ENCODE data around the gene USP8.

The USP8 gene

GRCh38 chr15:50452927-50453326, 28.7 kb downstream of the USP8 start:
- Histone ChIP-seq H3K9ac (ENCODE audit: low read length) (no peak overlapping the region), H3K9me3 (replicated peaks; ENCODE audit: insufficient read depth, low read length) (no peaks in the 10 kb centered on the region), H3K79me2 (ENCODE audit: low read length) (peaks cover 10% of the 10 kb centered on the region), H3K27ac (ENCODE audit: low read length) (no peak overlapping the region), H3F3A (ENCODE audit: insufficient read depth, low read length) (no peaks in the 10 kb centered on the region), H3K27me3 (replicated peaks; ENCODE audit: insufficient read depth, low read length) (no peaks in the 10 kb centered on the region), H3K4me3 (ENCODE audit: low read length) (no peak overlapping the region), H2AFZ (ENCODE audit: low read length) (no peak overlapping the region), H4K20me1 (ENCODE audit: insufficient read depth, low read length) (no peaks in the 10 kb centered on the region; the same call in 1 of the 2 replicates), H3K36me3 (replicated peaks; ENCODE audit: insufficient read depth, low read length) (no peaks in the 10 kb centered on the region; the same call in 1 of the 2 replicates), H3K9me2 (replicated peaks; ENCODE audit: insufficient read depth, low read length) (no peaks in the 10 kb centered on the region), H3K4me1 (ENCODE audit: low read length) (no peaks in the 10 kb centered on the region), H3K4me2 (ENCODE audit: low read depth, low read length) (no peak overlapping the region)
- no peak for DNase-seq
- TF ChIP-seq EZH2 (optimal IDR thresholded peaks at IDR 0.05; ENCODE audit: low read depth, low read length) (no peak), EZH2phosphoT487 (IDR thresholded peaks at IDR 0.05; ENCODE audit: low read length) (no peak), CTCF (IDR thresholded peaks at IDR 0.05; ENCODE audit: low read length) (no peak)

DNA sequence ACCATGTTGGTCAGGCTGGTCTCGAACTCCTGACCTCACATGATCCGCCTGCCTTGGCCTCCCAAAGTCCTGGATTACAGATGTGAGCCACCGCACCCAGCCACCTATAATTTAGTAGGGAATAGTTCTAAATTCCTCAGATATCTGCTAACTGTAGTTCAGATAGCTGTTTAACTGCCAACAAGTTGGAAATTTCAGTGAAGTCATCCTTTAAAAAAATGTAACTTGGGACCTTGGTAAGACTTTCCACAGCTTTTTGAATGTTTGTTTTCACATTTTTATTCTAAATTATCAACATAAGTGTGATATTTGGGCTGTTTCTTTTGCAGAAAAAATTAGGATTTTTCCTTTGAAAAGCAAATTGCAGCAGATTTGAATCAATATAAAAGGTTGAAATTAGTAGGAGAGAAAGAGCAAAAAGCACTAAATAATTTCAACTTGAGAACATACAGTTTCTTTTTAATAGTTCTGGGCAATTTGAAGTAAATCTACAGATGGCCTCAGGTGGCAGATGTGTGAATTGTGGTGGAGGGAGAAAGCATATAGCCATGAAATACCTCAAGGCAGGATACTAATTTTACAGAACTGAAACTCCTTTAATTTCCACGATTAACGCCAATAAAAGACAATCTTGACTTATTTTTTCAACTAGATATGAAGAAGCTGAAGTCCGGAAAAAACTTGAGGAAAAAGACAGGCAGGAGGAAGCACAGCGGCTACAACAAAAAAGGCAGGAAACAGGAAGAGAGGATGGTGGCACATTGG, 34.3 kb downstream of the USP8 start:
- H3K4me2 ChIP-seq (ENCODE audit: low read depth, low read length): no peak overlapping the region
- H3K9me3 ChIP-seq (replicated peaks; ENCODE audit: insufficient read depth, low read length): no peaks in the 10 kb centered on the region
- no peak overlapping the region for H3K9ac ChIP-seq (ENCODE audit: low read length)
- no peaks in the 10 kb centered on the region for H3F3A ChIP-seq (ENCODE audit: insufficient read depth, low read length)
- H3K79me2 ChIP-seq (ENCODE audit: low read length): peaks cover 10% of the 10 kb centered on the region; the same call in 1 of the 2 replicates
- TF ChIP-seq EZH2 (optimal IDR thresholded peaks at IDR 0.05; ENCODE audit: low read depth, low read length) (no peak), EZH2phosphoT487 (IDR thresholded peaks at IDR 0.05; ENCODE audit: low read length) (no peak), CTCF (IDR thresholded peaks at IDR 0.05; ENCODE audit: low read length) (no peak)
- H4K20me1 ChIP-seq (ENCODE audit: insufficient read depth, low read length): no peaks in the 10 kb centered on the region; the same call in 1 of the 2 replicates
- peaks cover 4% of the 10 kb centered on the region for H3K36me3 ChIP-seq (replicated peaks; ENCODE audit: insufficient read depth, low read length)
- H3K4me1 ChIP-seq (ENCODE audit: low read length): no peaks in the 10 kb centered on the region
- no peak overlapping the region for H2AFZ ChIP-seq (ENCODE audit: low read length)
- DNase-seq: no peak
- H3K27me3 ChIP-seq (replicated peaks; ENCODE audit: insufficient read depth, low read length): no peaks in the 10 kb centered on the region
- no peaks in the 10 kb centered on the region for H3K9me2 ChIP-seq (replicated peaks; ENCODE audit: insufficient read depth, low read length)
- no peak overlapping the region for H3K4me3 ChIP-seq (ENCODE audit: low read length)
- no peak overlapping the region for H3K27ac ChIP-seq (ENCODE audit: low read length)

- Histone ChIP-seq H3K27me3 (replicated peaks; ENCODE audit: insufficient read depth, low read length) (no peaks in the 10 kb centered on the region), H3K4me1 (ENCODE audit: low read length) (no peaks in the 10 kb centered on the region), H3F3A (ENCODE audit: insufficient read depth, low read length) (no peaks in the 10 kb centered on the region), H3K4me2 (ENCODE audit: low read depth, low read length) (no peak overlapping the region), H3K36me3 (replicated peaks; ENCODE audit: insufficient read depth, low read length) (peaks cover 4% of the 10 kb centered on the region), H3K4me3 (ENCODE audit: low read length) (no peak overlapping the region), H3K79me2 (ENCODE audit: low read length) (no peaks in the 10 kb centered on the region), H3K9ac (ENCODE audit: low read length) (no peak overlapping the region), H3K9me3 (replicated peaks; ENCODE audit: insufficient read depth, low read length) (no peaks in the 10 kb centered on the region), H3K27ac (ENCODE audit: low read length) (no peak overlapping the region), H2AFZ (ENCODE audit: low read length) (no peak overlapping the region), H4K20me1 (ENCODE audit: insufficient read depth, low read length) (no peaks in the 10 kb centered on the region), H3K9me2 (replicated peaks; ENCODE audit: insufficient read depth, low read length) (no peaks in the 10 kb centered on the region)
- TF ChIP-seq EZH2phosphoT487 (IDR thresholded peaks at IDR 0.05; ENCODE audit: low read length) (no peak), CTCF (IDR thresholded peaks at IDR 0.05; ENCODE audit: low read length) (no peak), EZH2 (optimal IDR thresholded peaks at IDR 0.05; ENCODE audit: low read depth, low read length) (no peak)
- DNase-seq: no peak
Measured at GRCh38 chr15:50463423-50464358, 39.5 kb downstream of the USP8 start.
